HG03095 (cell line): ENCODE results near the gene TGDS.
"Not testable (repeated sequence)": the region's sequence is repeated elsewhere in the genome, so short reads cannot be mapped to it uniquely, and the experiment has no call there.

Experiments used
- ATAC-seq: cut with Tn5 transposase; IDR thresholded peaks from one replicate; pipeline ENCODE4 v1.9.1; 2021; ENCODE audit warnings: moderate library complexity; ENCODE audit not compliant: unreplicated experiment

The TGDS gene

DNA sequence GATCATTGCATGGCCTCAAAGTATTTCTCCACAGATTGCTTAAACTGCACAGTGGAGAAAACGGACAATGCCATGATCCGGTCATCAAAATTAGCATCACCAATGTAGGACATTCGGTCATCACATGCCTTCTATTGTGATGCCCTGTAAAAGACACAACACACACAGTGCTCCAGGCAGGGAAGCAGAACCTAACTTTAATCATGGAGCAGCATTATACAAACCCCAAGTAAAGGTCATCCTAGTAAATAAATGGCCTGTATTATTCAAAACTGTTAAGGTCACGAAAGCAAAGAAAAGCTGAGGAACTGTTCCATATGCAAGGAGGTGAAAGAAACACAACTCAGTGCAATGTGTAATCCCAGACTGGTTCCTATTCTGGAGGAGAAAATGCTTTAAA, 42.2 kb downstream of the TGDS start:
- no peak for ATAC-seq

GRCh38 chr13:94552095-94552494, 43.9 kb downstream of the TGDS start:
- ATAC-seq, result no peak

GRCh38 chr13:94550062-94550738, 45.8 kb downstream of the TGDS start:
- peak; percentile 7 for ATAC-seq

DNA sequence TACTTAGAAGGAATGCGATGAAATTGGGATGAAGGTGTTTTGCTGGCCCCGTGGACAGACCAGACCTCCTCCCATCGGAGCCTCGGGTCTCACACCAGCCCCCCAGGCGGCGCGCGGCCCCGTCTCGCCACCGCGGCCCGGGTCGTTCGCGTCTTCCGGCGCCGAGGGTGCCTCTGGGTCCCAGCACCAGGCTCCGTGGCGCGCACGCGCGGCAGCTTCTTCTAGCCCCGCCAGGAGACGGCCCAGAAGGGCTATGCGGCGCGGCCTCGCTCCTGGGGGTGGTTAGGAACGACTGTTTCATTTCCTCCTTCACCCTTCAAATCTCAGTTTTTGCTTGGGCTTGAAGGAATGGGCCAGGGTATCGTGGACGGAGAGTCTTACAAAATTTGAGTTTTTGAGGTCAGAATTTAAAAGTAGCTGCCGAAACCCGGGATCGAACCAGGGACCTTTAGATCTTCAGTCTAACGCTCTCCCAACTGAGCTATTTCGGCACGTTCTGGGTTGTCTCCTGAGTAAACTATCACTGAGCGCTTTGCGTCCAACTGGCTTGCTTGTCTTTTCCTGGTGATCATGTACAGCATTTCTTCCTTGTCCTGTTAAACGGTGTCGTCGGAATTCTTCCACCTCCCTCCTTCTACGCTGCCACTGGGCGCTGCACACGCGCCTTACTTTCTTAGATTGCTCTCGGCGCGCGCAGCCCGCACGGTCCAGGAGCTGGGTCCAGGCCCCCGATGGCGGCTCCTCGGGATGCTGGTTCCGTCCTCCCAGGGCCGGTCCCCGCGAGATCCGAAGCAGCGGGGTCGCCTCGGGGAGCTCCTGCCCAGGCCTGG, 46.5 kb downstream of the TGDS start:
- ATAC-seq, result peak; percentile 88

DNA sequence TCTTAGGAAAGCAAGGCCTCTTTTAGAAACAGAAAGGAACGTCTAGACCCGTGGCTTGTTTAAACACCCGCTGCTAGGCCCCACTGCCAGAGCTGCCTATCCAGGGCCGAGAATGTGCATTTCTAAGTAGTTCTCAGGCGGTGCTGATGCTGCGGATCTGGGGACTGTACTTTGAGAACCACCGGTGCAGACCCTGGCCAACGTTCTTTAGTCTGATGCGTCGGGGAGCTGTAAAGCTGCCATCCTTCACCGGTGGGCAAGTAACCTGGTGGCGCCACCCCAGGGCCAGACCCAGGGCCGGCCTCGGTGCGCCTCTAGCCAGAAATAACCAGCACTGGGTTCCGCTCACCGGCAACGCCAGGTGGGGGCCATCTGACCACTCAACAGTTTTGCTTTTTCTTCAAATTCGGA, 47.1 kb downstream of the TGDS start:
- peak; percentile 64 for ATAC-seq

DNA sequence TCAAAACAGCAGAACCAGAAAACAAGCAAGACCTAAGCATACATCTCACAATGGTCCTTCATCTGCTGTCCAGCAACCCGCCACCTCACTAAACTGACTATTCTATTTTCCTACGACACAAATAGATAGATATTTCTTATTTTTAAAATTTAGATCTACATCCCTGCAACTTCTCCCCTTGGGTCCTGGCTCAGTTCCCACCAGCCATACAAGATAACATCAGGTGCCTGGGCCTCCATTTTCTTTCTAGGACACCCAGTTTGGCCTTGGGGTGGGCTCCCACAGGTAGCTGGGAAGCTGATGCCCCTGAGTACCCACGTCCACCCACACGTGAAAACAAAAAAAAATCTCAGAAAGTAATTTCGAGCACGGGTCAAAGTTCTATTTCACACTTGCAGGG, 47.6 kb downstream of the TGDS start:
- ATAC-seq, result no peak

DNA sequence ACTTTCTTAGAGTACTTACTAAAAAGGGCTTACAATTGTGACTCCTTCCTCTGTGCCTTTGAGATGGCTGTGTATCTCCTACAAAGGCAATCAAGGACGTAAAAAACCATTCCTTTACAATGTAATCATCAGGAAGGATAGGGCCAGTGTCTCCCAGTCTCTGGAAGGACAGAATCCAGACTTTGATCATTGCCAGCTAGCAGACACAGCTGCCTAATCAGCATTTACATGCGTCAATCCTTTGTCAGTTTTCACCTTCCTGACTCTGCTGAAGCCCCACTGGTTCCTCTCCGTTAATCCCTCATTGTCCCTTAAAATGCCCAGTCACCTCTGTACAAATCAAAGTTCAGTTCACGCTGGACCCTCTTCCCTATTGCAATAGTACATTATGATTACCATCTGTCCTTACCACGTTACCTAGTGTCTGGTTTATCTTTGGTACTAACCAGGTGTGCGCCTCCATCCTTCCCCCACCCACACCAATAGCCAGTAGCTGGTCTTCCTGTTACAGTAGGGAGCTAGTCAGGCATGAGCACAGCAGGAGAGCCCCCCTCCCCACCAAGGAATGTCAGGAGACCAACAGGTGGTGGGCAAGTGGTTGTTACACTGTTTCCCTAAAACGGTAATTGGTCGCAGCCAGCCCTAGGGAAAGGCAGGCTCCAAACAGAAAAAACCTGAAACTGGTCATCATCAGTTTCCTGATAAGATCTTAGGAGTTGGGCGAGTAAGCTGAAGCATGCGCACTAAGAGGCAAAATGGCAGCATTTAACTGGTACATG, 49.7 kb downstream of the TGDS start:
- ATAC-seq, result no peak

- ATAC-seq, result no peak
These were observed 51.0 kb downstream of the TGDS start for GRCh38 chr13:94544922-94545321.

DNA sequence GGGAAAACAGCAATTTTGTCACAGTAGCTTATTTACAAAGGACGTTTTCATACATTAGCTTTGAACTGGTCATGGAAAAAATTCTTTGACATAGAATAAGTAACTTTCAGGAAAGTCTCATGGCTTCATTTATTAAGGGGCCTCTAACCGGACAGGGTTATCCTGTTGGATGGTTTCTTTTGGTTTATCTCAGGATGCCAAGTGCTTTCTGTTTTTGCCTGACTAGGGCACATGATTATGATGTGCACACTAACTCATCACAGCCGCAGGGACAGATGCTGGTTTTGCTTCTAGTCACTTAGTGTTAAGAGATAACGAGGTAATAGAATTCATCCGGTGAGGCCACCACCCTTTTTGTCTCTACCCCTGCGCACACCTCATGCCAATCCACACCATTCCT, 53.0 kb downstream of the TGDS start:
- no peak for ATAC-seq

DNA sequence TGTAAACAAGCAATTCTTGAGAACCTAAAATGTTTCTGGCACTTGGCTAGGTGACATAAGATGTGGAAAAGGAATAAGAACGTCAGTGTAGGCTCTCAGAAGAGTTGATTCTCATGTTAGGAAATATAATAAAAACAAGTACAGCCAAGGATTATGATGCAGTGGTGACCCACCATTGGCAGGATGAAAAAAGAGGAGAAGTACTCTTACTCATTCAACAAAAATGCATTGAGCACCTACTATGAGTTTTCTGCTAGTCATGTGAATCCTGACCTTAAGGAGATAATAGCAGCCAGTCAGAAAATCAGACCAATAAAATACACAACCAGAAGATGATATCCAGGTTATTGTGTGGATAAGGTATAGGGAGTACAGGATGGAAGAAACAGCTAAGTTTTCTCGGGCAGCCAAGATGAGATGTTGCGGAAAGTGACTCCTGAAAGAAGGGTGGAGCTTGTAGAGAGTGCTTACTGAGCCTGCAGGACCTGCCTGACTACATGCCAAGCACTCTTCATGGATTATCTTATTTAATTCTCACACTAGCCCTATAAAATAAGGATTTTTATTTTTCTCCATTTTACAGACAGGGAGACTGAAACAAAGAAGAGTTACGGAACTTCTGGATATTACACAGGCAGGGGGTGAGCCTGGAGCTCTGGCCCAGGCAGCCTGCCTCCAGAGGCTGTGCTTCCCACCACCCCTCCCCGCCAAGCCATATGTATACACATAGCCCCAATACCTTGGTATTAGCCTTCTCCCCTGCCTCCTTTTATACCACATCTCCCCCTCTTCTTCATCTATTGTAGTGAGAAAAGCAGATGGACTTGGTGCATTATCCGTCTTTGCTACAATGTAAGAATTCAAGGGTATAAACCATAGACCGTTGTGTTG, 58.0 kb downstream of the TGDS start:
- no peak for ATAC-seq

DNA sequence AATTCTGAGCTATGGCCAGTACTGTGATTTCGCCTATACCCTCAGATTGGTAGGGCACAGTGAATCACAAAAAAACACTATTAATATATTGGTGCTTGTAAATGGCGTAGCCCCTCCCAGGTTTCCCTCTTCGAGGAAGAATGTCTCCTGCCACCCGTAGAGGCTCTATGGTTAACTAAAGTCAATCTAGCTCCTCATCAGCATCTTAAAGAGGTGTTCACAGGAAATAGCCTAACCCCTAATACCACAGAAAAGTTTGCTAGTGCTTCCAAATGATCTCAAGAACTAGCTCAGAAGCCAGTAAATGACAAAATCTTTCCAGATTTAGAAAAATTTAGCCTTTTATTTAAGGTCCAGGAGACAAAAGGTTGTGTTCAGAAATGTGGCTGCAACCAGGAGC, 60.2 kb downstream of the TGDS start:
- no peak for ATAC-seq

DNA sequence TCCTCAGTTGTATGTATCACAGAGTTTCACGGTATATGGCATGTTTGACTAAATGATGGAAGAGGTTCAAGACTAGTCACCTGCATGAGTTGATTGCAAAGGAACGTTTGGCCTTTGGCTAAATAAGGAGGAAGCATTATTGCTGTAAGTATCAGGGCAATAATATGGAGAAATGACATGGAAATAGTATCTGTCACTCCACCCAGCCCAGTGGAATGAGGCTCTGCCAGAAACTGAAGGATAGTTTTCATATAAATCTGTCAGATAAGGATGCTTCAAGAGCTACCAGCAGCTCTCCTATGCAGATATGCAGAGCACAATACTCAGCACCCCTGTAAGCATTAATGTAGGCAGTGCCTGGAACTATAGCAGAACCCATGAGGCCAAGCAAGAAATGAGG, 60.7 kb downstream of the TGDS start:
- ATAC-seq, result no peak

DNA sequence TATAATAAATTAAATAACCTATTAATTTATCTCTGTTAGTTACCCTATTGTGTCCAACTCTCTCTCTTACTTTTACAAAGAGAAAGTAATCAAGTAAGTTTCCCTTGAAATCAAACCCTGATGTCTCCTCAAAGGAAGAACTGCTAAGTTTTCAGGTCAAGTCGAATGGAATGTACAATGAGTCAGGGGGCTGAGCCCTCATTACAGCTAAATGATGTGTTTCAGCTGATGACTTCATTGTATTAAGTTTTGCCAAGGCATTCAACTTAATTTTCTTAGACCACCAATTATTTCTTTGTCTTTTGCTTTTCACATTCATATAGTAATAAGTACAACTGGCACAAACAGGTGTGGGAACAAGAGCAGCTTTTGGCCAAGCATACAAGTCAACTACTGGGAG, 61.8 kb downstream of the TGDS start:
- ATAC-seq, result no peak

DNA sequence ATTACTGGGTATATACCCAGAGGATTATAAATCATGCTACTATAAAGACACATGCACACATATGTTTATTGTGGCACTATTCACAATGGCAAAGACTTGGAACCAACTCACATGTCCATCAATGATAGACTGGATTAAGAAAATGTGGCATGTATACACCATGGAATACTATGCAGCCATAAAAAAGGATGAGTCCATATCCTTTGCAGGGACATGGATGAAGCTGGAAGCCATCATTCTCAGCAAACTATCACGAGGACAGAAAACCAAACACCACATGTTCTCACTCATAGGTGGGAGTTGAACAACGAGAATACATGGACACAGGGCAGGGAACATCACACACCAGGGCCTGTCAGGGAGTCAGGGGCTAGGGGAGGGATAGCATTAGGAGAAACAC, 63.7 kb downstream of the TGDS start:
- not testable (repeated sequence) for ATAC-seq

DNA sequence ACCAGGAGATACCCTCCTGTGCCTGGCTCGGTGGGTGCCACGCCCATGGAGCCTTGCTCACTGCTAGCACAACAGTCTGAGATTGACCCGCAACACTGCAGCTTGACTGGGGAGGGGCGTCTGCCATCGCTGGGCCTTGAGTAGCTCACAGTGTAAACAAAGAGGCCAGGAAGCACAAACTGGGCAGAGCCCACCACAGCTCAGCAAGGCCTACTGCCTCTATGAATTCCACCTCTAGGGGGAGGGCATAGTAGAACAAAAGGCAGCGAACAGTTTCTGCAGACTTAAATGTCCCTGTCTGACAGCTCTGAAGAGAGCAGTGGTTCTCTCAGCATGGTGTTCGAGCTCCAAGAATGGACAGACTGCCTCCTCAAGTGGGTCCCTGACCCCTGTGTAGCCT, 69.0 kb downstream of the TGDS start:
- not testable (repeated sequence) for ATAC-seq

- no peak for ATAC-seq
These were observed 70.2 kb downstream of the TGDS start for GRCh38 chr13:94525781-94526180.

- ATAC-seq, result no peak
These were observed 71.5 kb downstream of the TGDS start for GRCh38 chr13:94524407-94524806.
